ENCODE results near the gene AMZ1.
"Not testable (repeated sequence)": the region's sequence is repeated elsewhere in the genome, so short reads cannot be mapped to it uniquely, and the experiment has no call there.

Gene AMZ1

DNA sequence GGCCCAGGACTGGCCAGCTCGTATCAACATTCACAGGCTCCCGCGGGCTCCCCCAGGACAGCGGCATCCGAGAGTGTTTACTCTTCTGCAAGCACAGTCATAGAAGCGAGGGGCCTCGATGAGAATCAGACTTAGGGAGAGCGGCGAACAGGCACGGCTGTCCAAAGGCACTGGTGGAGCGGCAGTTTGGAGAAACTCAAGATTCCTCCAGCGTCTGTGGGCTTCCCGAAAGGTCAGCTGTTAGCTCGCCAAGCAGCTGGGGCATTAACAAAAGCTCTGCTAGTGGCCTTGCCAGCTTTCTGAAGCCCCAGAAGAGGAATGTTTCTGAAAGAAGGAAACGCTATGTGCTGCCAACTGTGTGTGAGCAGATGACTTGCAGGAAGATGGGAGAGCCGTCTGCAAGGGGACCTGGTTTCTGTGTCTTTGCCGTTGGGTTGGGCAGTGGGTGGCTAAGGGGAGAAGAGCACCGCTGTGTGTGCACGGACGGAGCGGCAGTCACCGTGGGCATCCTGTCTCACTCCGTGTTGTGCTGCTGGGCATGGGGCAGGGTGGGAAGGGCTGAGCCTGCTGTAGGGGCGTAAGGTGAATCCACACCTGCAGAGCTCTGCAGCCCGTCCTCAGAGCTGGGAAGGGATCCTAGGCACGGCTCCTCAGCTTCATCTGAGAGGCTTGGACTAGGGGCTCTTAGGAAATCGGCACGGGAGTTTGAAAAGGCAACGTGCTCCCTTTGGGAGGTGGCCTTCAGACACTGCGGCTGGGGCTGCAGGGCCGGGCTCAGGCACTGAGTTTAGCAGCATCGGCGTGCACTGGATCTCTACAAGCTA, 42.1 kb downstream of the AMZ1 start:
- no peak for FAIRE-seq

DNA sequence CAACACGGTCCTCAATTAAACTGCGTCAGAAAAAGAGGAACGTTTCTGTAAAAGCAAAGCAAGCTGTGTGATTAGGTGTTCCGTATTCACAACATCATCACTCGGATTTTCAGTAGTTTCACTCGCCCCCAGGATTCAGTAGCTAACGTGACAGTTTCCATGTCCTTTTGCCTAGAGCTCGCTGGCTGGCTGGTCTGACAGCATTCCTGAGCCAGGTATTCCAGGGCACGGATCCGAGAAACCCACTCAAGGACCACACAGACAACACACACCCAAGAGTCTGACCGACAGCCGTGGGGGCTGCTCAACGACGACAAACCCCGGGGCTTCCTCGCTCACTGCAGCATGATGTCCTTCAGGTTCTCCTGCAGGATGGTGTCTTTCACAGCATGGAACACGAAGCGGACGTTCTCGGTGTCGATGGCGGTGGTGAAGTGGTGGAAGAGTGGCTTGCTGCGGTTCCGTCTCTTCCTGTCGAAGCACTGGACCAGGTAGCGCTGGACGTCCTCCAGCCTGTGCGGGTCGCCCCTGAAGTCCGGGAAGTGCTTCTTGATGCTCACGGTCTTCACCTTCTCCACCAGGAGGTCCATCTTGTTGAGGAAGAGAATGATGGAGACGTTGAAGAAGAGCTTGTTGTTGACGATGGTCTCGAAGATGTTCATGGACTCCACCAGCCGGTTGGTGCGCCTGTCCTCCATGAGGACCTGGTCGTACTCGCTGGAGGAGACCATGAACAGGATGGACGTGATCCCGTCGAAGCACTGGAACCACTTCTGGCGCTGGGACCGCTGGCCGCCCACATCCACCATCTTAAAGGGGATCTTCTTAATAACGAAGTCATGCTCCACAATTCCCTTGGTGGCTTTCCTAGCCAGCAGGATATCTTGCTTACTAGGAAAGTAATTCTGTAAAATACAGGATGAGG, 43.1 kb downstream of the AMZ1 start:
- FAIRE-seq, result no peak

DNA sequence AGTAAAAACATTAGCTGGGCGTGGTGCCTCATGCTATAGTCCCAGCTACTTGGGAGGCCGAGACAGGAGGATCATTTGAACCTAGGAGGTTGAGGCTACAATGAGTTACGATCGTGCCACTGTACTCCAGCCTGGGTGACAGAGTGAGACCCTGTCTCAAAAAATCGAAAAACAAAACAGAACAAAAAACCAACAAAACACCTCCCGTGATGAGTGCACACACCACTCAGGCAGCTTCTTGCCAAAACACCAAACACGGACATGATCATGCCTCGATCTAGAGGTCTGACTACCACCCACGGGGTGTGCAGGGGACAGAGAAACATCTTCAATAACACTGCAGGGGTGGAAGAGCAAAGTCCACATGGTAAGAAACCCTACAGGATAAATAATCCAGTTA, 44.4 kb downstream of the AMZ1 start:
- no peak for FAIRE-seq

DNA sequence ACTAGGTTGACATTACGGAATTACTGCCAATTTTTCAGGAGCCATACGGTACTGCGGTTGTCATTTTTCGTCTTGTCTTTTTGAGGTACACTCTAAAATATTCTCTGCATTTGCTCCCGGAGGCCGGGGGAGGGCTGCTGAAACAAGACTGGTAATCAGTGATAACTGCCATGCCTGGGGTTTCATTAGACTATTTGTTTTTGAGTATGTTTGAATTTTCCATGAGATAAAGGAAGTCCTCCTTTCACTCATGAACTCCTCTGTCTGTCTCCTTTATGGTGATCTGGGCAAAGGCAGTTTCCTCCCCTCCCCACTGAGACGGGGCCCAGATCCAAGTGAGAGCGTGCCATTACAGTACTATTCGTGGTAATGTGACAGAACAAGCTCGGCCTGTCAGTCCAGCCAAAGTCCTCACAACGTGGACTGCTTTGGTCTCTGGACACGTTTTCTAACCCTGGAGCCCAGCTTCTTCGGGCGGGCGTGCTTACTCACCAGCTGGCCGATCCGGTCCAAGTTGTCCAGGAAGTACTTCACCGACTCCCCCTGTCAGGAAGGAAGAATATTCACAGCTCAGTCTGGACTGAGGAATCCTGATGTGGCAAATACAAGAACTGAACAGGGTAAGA, 45.1 kb downstream of the AMZ1 start:
- no peak for FAIRE-seq

DNA sequence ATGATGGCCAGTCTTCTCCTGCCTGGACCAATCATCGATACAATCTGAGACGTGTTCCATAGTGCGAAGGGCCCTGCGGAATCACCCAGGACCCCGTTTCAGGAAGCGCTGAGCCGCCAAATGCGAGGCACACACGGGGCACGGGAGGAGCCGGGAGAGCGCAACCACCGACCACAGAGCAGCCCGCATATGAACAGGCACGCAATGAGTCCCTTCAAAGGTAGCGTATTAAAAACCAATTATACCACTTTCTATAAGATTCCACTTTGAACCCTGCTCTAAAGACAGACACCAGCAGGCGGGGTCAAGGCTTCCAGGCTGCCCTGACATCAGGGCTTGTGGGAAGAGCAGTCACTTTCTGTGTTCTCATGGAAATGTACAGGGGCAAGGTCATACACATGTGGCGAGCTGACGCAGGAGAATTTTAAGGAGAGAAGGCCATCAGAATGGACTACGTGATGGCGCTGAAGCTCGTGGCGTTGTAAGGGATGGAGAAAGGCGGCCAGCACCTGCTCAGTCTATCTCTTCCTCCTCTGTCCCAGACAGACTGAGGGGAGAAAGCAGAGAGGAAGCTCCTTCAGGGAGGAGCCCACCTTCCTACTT, 46.2 kb downstream of the AMZ1 start:
- FAIRE-seq, result no peak

DNA sequence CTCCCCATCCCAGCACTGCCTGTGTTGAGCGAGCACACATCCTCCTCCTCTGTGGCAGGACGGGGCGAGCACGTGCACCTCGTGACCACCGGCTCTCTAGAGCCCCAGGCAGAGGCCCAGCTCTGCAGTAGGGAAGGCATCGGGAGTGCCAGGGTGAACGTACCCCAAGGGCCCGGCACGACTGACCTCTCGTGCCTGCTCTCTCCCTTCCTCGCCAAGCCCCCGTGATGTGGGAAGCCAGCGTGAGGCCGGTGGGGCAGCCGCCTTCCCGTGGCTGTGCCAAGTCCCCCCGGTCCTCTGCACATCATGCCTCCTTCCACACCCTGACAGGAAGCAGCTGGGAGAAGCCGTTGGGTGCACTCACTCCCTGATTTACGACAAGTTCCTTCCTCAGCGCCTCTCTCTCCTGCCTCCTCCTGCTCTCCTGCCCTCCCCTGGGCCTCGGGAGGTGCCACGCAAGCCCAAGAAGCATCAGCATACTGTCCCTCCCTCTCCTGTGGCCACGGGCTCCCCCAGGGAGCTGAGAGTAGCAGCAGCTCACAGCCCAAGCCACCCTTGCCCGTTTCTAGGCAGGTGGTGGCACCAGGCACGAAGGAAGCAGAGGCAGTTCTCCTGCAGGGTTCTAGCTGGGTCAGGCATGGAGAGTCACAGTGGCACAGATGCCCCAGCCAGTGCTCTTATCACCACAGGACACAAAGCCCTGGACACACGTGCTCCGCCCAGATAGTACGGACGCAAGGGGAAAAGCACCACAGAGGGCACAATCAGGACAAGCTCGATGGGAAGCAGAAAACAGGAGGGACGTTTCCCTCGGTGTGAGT, 47.0 kb downstream of the AMZ1 start:
- FAIRE-seq, result no peak

DNA sequence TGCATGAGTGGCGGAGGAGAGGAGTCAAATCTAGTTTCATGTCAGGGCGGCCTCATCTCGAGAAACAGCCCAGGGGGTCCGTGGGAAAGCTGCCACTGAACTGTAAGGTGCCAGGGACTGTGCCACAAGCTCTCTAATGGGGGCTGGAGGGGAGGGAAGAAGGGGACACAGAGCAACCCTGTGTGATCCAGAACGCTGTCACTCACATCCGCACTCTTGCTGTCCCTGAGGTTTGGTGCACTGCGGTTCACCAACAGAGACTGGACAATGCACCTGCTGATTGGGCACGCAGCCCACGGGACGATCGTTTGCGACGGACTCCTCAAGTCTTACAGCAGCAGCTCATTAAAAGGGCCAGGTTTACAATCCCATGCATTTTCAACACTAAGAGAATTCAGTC, 47.7 kb downstream of the AMZ1 start:
- FAIRE-seq, result no peak

DNA sequence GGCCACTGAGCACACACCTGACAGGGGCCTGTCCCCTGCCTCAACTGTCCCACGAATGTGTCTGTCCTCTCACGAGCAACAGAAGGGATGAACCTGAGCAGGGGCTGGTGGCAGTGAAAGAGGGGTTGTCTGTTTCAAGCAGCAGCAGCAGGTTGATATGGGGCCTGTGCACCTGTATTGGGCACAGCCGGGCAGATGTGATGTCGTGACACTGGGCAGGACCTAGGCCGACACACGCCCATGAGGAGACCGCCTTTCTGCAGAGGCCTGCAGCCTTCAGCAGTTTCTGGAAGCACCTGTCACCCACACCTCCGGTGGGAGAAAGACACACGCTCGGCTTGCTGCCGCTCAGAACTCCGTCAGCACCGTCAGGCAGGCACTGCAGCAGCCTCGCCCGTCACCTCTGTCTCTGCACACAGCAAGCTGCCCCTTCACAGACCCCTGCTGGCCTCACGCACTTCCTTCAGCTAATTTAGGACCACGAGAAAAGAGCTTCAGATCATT, 48.5 kb downstream of the AMZ1 start:
- no peak for FAIRE-seq

DNA sequence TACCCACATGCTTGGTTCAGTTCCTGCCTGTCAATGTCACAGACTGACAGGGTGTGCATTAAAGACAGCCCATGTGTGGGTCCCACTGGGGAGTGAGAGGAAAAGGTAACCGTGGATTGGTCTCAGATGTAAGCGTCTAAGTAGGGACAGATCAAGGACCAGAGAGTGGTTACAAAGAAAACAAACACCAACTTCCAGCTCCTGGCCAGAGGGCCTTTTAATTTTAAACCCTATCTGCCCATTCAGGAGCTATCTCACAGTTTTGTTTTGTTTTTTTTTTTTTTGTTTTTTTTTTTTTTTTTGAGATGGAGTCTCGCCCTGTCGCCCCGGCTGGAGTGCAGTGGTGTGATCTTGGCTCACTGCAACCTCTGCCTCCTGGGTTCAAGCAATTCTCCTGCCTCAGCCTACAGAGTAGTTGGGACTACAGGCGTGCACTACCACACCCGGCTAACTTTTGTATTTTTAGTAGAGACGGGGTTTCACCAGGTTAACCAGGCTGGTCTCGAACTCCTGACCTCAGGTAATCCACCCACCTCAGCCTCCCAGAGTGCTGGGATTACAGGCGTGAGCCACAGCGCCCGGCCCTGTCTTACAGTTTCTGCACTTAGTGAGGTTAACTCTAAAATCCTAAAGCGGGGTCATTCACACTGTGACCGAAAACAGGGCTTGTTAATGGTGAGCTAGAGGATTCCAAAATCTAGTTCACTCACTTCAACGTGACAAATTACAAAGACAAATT, 49.2 kb downstream of the AMZ1 start:
- FAIRE-seq, result not testable (repeated sequence)

DNA sequence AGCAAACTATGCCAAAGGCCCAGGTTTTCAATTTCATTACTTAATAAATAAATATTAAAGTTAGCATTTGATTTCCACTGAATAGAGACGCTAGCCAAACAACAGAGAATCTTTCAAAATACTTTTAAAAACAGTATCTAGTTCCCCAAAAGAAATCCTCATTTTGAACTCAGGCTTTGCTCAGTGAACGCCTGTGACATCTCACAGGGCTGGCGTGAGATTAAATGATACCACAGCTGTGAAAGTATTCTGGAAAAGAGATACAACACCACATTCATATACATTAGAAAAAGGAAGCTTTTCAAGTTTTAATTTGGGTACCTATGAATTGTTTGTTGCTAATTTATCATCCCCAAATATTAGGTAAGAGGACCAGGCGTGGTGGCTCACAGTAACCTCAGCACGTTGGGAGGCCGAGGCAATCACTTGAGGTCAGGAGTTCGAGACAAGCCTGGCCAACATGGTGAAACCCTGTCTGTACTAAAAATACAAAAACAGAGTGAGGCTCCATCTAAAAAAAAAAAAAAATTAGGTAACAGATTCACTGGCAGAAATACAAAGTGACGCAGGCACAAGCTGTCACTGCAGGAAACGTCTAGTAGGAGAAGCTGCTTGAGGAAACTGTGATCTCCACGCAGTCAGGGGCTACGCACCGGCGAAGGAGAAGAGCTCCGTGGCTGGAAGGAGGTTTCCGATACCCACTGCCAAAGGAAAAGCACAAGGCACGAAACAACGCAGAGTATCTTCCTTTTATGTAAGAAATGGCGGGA, 50.0 kb downstream of the AMZ1 start:
- FAIRE-seq, result no peak

DNA sequence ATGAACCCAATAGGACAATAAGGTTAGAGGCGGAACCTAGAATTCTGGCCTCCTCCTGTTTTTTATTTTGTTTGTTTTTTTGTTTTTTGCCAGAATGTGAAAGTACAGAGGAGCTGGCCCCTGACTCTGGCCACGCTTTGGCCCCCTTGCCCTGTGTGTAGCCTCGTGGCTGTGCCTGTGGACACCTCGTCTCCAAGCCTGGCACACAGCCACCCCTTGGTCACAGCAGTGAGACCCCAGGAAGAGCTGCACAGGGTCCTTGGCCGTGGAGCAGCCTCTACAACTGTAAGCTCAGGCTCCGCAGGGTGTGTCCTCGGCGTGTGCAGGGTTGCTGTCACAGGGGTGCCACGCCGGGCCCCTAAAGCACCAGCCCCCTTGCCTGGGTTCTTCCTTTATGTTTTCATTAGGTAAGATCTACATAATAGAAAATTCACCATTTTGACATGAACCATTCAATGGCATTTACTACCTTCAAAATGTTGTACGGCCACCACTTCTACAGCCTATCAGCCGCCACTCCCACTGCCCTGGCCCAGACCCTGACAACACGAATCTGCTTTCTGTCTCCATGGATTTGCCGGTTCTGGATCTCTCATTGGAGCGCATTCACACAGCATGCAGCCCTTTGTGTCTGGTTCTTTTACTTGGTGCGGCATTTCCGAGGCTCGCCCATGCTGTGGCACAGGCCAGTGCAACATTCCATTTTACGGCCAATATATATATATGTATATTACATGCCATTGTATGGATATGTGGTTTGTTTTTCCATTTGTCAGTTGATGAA, 51.0 kb downstream of the AMZ1 start:
- no peak for FAIRE-seq

DNA sequence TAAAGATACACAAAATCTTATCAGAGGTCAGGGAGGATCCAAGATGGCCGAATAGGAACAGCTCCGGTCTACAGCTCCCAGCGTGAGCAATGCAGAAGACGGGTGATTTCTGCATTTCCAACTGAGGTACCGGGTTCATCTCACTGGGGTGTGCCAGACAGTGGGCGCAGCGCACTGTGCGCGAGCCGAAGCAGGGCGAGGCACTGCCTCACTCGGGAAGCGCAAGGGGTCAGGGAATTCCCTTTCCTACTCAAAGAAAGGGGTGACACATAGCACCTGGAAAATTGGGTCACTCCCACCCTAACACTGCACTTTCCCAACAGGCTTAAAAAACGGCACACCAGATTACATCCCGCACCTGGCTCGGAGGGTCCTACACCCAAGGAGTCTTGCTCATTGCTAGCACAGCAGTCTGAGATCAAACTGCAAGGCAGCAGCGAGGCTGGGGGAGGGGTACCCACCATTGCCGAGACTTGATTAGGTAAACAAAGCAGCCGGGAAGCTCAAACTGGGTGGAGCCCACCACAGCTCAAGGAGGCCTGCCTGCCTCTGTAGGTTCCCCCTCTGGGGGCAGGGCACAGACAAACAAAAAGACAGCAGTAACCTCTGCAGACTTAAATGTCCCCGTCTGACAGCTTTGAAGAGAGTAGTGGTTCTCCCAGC, 55.7 kb downstream of the AMZ1 start:
- not testable (repeated sequence) for FAIRE-seq

DNA sequence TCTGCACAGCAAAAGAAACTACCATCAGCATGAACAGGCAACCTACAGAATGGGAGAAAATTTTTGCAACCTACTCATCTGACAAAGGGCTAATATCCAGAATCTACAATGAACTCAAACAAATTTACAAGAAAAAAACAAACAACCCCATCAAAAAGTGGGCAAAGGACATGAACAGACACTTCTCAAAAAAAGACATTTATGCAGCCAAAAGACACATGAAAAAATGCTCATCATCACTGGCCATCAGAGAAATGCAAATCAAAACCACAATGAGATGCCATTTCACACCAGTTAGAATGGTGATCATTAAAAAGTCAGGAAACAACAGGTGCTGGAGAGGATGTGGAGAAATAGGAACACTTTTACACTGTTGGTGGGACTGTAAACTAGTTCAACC, 60.7 kb downstream of the AMZ1 start:
- FAIRE-seq, result not testable (repeated sequence)

DNA sequence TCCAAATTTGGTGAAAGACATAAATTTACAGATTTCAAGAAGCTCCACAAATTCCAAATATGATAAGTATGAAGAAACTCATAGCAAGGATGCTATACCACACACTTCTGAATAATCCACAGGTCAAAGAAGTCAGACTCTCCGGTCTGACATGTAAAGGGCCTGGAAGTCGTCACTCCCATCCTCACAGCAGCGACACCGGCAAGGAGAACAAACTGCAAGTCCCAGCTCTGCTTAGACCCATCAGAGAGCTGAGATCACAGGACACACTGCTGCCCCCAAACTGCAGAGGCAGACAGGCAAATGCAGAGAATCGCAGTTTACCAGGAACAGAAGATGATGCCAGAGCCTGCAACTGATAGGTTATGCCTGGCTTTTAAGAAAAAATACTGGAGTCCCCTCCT, 62.0 kb downstream of the AMZ1 start:
- FAIRE-seq, result no peak

DNA sequence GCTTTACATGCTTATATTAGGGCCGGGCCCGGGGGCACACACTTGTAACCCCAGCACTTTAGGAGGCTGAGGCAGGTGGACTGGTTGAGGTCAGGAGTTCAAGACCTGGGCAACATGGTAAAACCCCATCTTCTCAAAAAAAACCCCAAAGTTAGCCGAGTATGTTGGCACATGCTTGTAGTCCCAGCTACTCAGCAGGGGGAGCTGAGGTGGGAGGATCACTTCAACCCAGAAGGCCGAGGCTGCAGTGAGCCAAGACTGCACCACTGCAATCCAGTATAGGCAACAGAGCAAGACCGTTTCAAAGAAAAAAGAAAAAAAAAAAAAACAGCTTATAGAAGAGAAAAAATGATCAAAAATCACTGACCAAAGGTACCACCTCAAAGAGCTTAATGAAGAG, 63.1 kb downstream of the AMZ1 start:
- FAIRE-seq, result no peak

DNA sequence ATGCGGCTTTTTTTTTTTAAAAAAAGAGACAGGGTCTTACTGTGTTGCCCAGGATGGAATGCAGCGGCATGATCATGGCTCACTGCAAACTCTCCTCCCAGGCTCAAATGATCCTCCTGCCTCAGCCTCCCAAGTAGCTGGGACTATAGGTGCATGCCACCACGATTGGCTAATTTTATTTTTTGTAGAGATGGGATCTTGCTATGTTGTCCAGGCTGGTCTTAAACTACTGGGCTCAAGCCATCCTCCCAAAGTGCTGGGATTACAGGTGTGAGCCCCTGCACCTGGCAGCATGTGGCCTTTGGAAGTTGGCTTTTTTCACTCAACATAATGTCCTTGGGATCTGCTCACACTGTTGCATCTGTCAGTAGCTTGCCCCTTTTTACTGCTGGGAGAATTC, 65.1 kb downstream of the AMZ1 start:
- FAIRE-seq, result no peak

DNA sequence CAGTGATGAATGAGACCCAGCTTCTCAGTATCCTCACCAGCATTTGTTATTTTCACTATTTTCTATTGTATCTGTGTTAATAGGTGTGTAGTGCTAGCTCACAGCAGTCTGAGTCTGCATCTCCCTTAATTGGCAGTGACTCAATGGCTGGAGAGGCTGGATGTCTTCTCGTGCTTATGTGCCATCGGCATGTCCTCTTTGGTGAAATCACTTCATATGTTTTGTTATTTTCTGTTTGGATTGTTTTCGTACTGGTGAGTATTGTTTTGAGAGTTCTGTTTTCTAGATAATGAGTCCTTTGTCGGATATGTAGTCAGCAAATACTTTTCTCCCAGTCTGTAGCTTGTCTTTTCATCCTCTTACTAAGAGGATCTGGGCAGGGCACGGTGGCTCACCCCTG, 66.1 kb downstream of the AMZ1 start:
- no peak for FAIRE-seq

DNA sequence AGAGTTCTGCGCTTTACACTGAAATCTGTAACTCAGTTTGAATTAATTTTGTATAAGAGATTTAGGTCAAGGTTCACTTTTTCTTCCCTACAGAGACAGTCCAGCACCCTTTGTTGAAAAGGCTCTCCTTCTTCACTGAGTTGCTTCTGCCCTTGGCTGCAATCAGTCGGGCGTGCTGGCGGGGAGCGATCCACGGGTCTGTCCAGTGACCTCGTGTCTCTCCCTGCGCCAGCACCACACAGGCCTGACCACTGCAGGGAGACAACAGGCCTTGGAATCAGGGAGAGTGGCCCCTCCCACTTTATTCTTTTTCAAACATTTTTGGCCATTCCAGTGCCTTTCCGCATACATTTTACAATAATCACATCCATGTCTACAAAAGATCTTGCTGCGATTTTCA, 66.9 kb downstream of the AMZ1 start:
- no peak for FAIRE-seq

DNA sequence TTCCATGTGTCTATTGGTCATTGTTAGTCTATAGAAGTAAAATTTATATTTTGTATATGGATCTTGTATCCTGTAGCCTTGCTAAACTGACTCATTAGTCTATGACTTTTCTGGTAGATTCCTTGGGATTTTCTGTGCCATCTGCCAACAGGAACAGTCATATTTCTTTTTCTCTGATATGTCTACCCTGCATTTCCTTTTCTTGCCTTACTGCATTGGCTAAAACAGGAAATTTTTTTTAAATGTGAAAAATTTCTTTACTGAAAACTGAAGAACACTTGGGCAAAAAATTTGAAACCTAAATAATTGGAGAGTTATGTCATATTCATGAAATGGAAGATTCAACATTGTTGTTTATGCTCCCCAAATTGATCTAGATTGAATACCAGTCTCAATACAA, 67.5 kb downstream of the AMZ1 start:
- no peak for FAIRE-seq
